B cell (primary cell): Measurements from ENCODE around the gene GRIP2. TPM values are rescaled to one million over a fixed set of nuclear protein-coding genes. Genes with fewer than 3 reads are reported as not detected.

Experiments used
- ATAC-seq: fragments of 200-7000 bp; cut with Tn5 transposase; one replicate; pipeline ENCODE4 v1.10.0; 2021; ENCODE audit warnings: low read depth, mild to moderate bottlenecking, moderate number of reproducible peaks, moderate library complexity
- CTCF ChIA-PET: fragments of 350-600 bp; sonication (Branson Sonifier 250); formaldehyde crosslinking; loops from one replicate; lab custom pipeline; 2021; ENCODE audit warnings: antibody characterized with exemption, inconsistent platforms; lab: Charles Lee
- POLR2A ChIA-PET: fragments of 350-600 bp; sonication (Branson Sonifier 250); formaldehyde crosslinking; loops from one replicate; lab custom pipeline; 2021; ENCODE audit warnings: antibody characterized with exemption; lab: Charles Lee
- DNase-seq: peaks from one replicate; pipeline ENCODE4 v3.0.0; 2013
- H2AFZ ChIP-seq: 2 replicates; pipeline ENCODE4 v1.6.1; 2012; ENCODE audit warnings: mild to moderate bottlenecking, low read depth, low read length; ENCODE audit not compliant: insufficient read depth, poor library complexity, severe bottlenecking
- H3K27ac ChIP-seq, 2 donors: 1 replicate in 1 of 2; 2 replicates in 1 of 2; pipeline ENCODE4 v1.5.1; 2012 to 2013; ENCODE audit warnings: low read length in 2 of 2, mild to moderate bottlenecking in 2 of 2, moderate library complexity in 1 of 2
- H3K27me3 ChIP-seq, 4 experiments: fragments of 200-600 bp in 1 of 4; sonication (generic) in 1 of 4; replicated peaks in 1 of 4; 1 replicate in 2 of 4; 2 replicates in 2 of 4; pipeline versions ENCODE4 v1.6.1 to v1.7.0; 2013 to 2016; ENCODE audit warnings: low read length in 3 of 4, mild to moderate bottlenecking in 2 of 4, mixed read lengths in 1 of 4, moderate library complexity in 1 of 4; ENCODE audit not compliant: insufficient read depth in 4 of 4, control insufficient read depth in 3 of 4; ENCODE audit errors: control extremely low read depth in 1 of 4
- H3K36me3 ChIP-seq, 2 experiments: replicated peaks in 1 of 2; 1 replicate in 1 of 2; 2 replicates in 1 of 2; pipeline versions ENCODE4 v1.6.1 to v1.7.1; 2013; ENCODE audit warnings: low read length in 1 of 2; ENCODE audit not compliant: insufficient read depth in 2 of 2, control insufficient read depth in 1 of 2; ENCODE audit errors: control extremely low read depth in 1 of 2, extremely low read depth in 1 of 2
- H3K4me1 ChIP-seq, 2 donors: fragments of 200-600 bp in 1 of 2; sonication (generic) in 1 of 2; 1 replicate in 1 of 2; 2 replicates in 1 of 2; pipeline versions ENCODE4 v1.5.1 to v1.6.1; 2013 to 2017; ENCODE audit warnings: low read length in 2 of 2; ENCODE audit not compliant: control insufficient read depth in 2 of 2, insufficient read depth in 2 of 2
- H3K4me2 ChIP-seq: replicated peaks from 2 replicates; pipeline ENCODE3; 2012; ENCODE audit warnings: mild to moderate bottlenecking, low read depth, low read length; ENCODE audit not compliant: poor library complexity, severe bottlenecking
- H3K4me3 ChIP-seq, 5 experiments: fragments of 200-600 bp in 1 of 5; sonication (generic) in 1 of 5; 1 replicate in 3 of 5; 2 replicates in 2 of 5; pipeline versions ENCODE4 v1.5.1 to v1.7.0; 2011 to 2016; ENCODE audit warnings: low read length in 4 of 5, mild to moderate bottlenecking in 4 of 5, low read depth in 2 of 5, control low read depth in 1 of 5, moderate library complexity in 1 of 5; ENCODE audit not compliant: insufficient read depth in 1 of 5; ENCODE audit errors: control extremely low read depth in 1 of 5, extremely low read depth in 1 of 5
- H3K79me2 ChIP-seq: fragments of 200-600 bp; sonication (generic); one replicate; pipeline ENCODE4 v1.6.0; 2016; ENCODE audit warnings: low read length; ENCODE audit not compliant: control insufficient read depth, insufficient read depth
- H3K9ac ChIP-seq: fragments of 200-600 bp; sonication (generic); 2 replicates; pipeline ENCODE4 v1.6.1; 2017; ENCODE audit warnings: mild to moderate bottlenecking, low read length, moderate library complexity
- H3K9me3 ChIP-seq, 3 donors: one replicate each; pipeline versions ENCODE4 v1.6.1 to v1.7.1; 2013; ENCODE audit warnings: low read length in 2 of 3; ENCODE audit not compliant: control insufficient read depth in 2 of 3, insufficient read depth in 1 of 3; ENCODE audit errors: control extremely low read depth in 1 of 3
- H4K20me1 ChIP-seq: 2 replicates; pipeline ENCODE4 v1.6.0; 2012; ENCODE audit warnings: mild to moderate bottlenecking, low read length; ENCODE audit not compliant: insufficient read depth, control insufficient read depth, poor library complexity, severe bottlenecking
- H3K27ac Mint-ChIP-seq: one replicate; pipeline ENCODE4 v1.8.0; 2021; ENCODE audit warnings: mixed read lengths
- H3K27me3 Mint-ChIP-seq: one replicate; pipeline ENCODE4 v1.8.0; 2021; ENCODE audit warnings: mixed read lengths
- H3K4me1 Mint-ChIP-seq: one replicate; pipeline ENCODE4 v1.8.0; 2021; ENCODE audit warnings: mixed read lengths
- H3K4me3 Mint-ChIP-seq: one replicate; pipeline ENCODE4 v1.8.0; 2021; ENCODE audit warnings: mixed read lengths
- H3K9me3 Mint-ChIP-seq: one replicate; pipeline ENCODE4 v1.8.0; 2022; ENCODE audit warnings: mixed read lengths; ENCODE audit not compliant: insufficient read depth
- EZH2 ChIP-seq: IDR thresholded peaks from 2 replicates; pipeline ENCODE4 v1.6.1; 2012; ENCODE audit warnings: borderline replicate concordance, low read depth, mild to moderate bottlenecking, moderate library complexity, low read length; ENCODE audit not compliant: insufficient read depth, poor library complexity, severe bottlenecking
- WGBS: methylation state at CpG from one replicate; pipeline ENCODE4 v1.1.5; 2013; ENCODE audit warnings: missing lambda C conversion rate; ENCODE audit not compliant: insufficient coverage; 5-methylcytosine and 5-hydroxymethylcytosine counted together
- intact Hi-C: fragments of 100-400 bp; cut with micrococcal nuclease; formaldehyde crosslinking; loops from one replicate; pipeline ENCODE4 v1.10.0; 2022
- polyA plus RNA-seq: library from polyadenylated mRNA; depleted of rRNA; stranded (reverse); fragments of >200 nt; gene quantifications from 2 replicates; pipeline ENCODE4 v1.2.3, GENCODE V29; 2012
- total RNA-seq, 2 donors: library from RNA; stranded (reverse); fragments of 120-200 nt in 1 of 2; gene quantifications; 1 replicate in 1 of 2; 2 replicates in 1 of 2; pipeline versions ENCODE4 v1.2.3 to v1.2.4, GENCODE V29; 2013 to 2022
- TF ChIP-seq, protein P1 (sequence below): fragments of 200-600 bp; IDR thresholded peaks from one replicate; pipeline ENCODE4 v1.8.0; 2022; ENCODE audit warnings: antibody characterized with exemption, mild to moderate bottlenecking

Gene GRIP2
- total and polyA plus RNA-seq, 2 donors (not counting 1 experiment from before 2014, with no cell fraction given): not detected

GRCh38 chr3:14461748-14462324, 78.3 kb downstream of the GRIP2 start:
- Histone ChIP-seq H2AFZ (no peak overlapping the region), H3K4me1 (no peaks in the 10 kb centered on the region), H3K4me2 (no peak overlapping the region), H3K9me3 (no peaks in the 10 kb centered on the region), H4K20me1 (no peaks in the 10 kb centered on the region), H3K27ac (no peak overlapping the region), H3K27me3 (no peaks in the 10 kb centered on the region), H3K36me3 (peaks cover 0 to 48% of the 10 kb centered on the region in 2 experiments), H3K79me2 (no peaks in the 10 kb centered on the region), H3K9ac (no peak overlapping the region), H3K4me3 (no peak overlapping the region)
- POLR2A ChIA-PET: no interaction called here
- no peaks in the 10 kb centered on the region for H3K4me1 Mint-ChIP-seq
- ATAC-seq (peak; percentile 71), DNase-seq (peak; percentile 62)
- CTCF ChIA-PET: interaction anchor here (0.8 to 6.2 kb wide), 21 partner anchors 8 to 566 kb away, joined by 3 to 80 read pairs (median 4); partner anchors contain the start of gene SLC6A6
- TF ChIP-seq, protein P1, sequence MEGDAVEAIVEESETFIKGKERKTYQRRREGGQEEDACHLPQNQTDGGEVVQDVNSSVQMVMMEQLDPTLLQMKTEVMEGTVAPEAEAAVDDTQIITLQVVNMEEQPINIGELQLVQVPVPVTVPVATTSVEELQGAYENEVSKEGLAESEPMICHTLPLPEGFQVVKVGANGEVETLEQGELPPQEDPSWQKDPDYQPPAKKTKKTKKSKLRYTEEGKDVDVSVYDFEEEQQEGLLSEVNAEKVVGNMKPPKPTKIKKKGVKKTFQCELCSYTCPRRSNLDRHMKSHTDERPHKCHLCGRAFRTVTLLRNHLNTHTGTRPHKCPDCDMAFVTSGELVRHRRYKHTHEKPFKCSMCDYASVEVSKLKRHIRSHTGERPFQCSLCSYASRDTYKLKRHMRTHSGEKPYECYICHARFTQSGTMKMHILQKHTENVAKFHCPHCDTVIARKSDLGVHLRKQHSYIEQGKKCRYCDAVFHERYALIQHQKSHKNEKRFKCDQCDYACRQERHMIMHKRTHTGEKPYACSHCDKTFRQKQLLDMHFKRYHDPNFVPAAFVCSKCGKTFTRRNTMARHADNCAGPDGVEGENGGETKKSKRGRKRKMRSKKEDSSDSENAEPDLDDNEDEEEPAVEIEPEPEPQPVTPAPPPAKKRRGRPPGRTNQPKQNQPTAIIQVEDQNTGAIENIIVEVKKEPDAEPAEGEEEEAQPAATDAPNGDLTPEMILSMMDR: peak; percentile 49
- TF ChIP-seq EZH2: no peak
- no peak overlapping the region for H3K27ac Mint-ChIP-seq
- no peak overlapping the region for H3K4me3 Mint-ChIP-seq
- intact Hi-C loops: loop anchor here (1.0 kb wide), 2 partner anchors 60 to 201 kb away; partner anchors contain the start of gene SLC6A6
- WGBS: 46% methylated on average over 6 of the region's 8 CpGs
- H3K27me3 Mint-ChIP-seq: no peaks in the 10 kb centered on the region
- no peaks in the 10 kb centered on the region for H3K9me3 Mint-ChIP-seq

DNA sequence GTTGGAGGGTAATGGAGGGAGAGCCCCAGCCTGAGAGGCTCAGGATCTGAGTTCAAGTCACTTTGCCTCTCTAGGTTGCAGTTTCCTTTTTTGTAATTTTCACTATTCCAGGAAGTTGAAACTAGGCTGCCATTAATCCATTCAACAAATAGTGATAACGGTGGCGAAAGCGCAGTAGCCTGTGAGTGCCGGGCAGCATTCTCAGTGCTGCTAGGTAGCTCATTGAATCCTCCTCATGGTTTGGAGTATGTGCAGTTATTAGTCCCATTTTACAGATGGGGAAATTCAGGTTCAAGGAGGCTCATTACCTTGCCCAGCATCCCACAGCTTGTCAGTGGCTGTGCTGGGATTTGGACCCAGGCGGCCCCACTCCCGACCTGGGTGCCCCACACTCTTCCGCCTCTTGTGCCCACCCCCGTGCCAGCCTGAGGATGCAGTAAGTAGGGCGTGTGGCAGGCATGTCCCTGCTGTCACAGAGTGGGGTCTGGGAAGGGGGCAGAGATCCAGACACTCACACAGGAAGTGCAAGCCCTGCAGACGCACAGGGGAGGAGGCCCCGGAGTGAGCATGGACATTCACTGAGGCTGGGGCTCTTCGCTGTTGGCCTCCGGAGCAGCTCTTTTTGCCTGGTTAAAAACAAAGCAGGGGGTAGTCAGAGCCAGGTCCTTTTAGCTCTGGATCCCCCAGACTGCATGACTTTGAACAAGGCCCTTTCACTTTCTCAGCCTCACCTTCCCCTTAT, 79.0 kb downstream of the GRIP2 start:
- POLR2A ChIA-PET: no interaction called here

More for the DNA sequence above, 79.0 kb downstream of the GRIP2 start:
- no peaks in the 10 kb centered on the region for H3K27me3 Mint-ChIP-seq
- 92% methylated on average over 12 of the region's 13 CpGs for WGBS
- H3K4me2 ChIP-seq: no peak overlapping the region
- DNase-seq (no peak), ATAC-seq (no peak)
- H3K9ac ChIP-seq: no peak overlapping the region
- H3K27ac ChIP-seq: no peak overlapping the region
- H4K20me1 ChIP-seq: no peaks in the 10 kb centered on the region
- H2AFZ ChIP-seq: no peak overlapping the region
- CTCF ChIA-PET: interaction anchor here (0.9 to 6.2 kb wide), 16 partner anchors 9 to 565 kb away, joined by 3 to 80 read pairs (median 6); partner anchors contain the start of gene SLC6A6
- H3K4me1 Mint-ChIP-seq: no peaks in the 10 kb centered on the region
- TF ChIP-seq EZH2: no peak
- H3K4me3 Mint-ChIP-seq: no peak overlapping the region
- H3K27me3 ChIP-seq: no peaks in the 10 kb centered on the region
- H3K9me3 Mint-ChIP-seq: no peaks in the 10 kb centered on the region
- intact Hi-C loops: loop anchor here (1.0 kb wide), 2 partner anchors 59 to 200 kb away; partner anchors contain the start of gene SLC6A6
- no peak overlapping the region for H3K4me3 ChIP-seq
- H3K79me2 ChIP-seq: no peaks in the 10 kb centered on the region
- peaks cover 0 to 54% of the 10 kb centered on the region in 2 experiments for H3K36me3 ChIP-seq
- H3K4me1 ChIP-seq: no peaks in the 10 kb centered on the region
- no peaks in the 10 kb centered on the region for H3K9me3 ChIP-seq
- no peak overlapping the region for H3K27ac Mint-ChIP-seq
